GM18870 (cell line): ENCODE measurements around the gene IL24.

ENCODE experiments used
- ATAC-seq: cut with Tn5 transposase; IDR thresholded peaks from one replicate; pipeline ENCODE4 v1.9.1; 2021; ENCODE audit warnings: moderate library complexity; ENCODE audit not compliant: unreplicated experiment

The IL24 gene

GRCh38 chr1:206878456-206878855 is 18.8 kb upstream of the IL24 start:
- no peak for ATAC-seq

GRCh38 chr1:206880314-206880713 is 16.9 kb upstream of the IL24 start:
- no peak for ATAC-seq

GRCh38 chr1:206882555-206882954 is 14.7 kb upstream of the IL24 start:
- ATAC-seq: no peak

GRCh38 chr1:206883160-206883559 is 14.1 kb upstream of the IL24 start:
- no peak for ATAC-seq

- no peak for ATAC-seq
Measured at GRCh38 chr1:206883876-206884275, 13.4 kb upstream of the IL24 start.

- ATAC-seq: no peak
Measured at GRCh38 chr1:206885341-206886060, 11.7 kb upstream of the IL24 start.

GRCh38 chr1:206886831-206887230 is 10.4 kb upstream of the IL24 start:
- no peak for ATAC-seq

GRCh38 chr1:206887701-206888100 is 9.5 kb upstream of the IL24 start:
- no peak for ATAC-seq

- ATAC-seq: no peak
Measured at GRCh38 chr1:206890125-206891060, 6.8 kb upstream of the IL24 start.

GRCh38 chr1:206891412-206891811 is 5.8 kb upstream of the IL24 start:
- no peak for ATAC-seq

GRCh38 chr1:206892351-206892984 is 4.8 kb upstream of the IL24 start:
- ATAC-seq: no peak

GRCh38 chr1:206893380-206893779 is 3.9 kb upstream of the IL24 start:
- no peak for ATAC-seq

- no peak for ATAC-seq
Measured at GRCh38 chr1:206895325-206895724, 1.9 kb upstream of the IL24 start.

- no peak for ATAC-seq
Measured at GRCh38 chr1:206895837-206896242, 1.4 kb upstream of the IL24 start.

GRCh38 chr1:206896261-206896660 is 982 bp upstream of the IL24 start:
- no peak for ATAC-seq

GRCh38 chr1:206898089-206898914 is 1.1 kb downstream of the IL24 start:
- no peak for ATAC-seq

GRCh38 chr1:206898915-206899431 is 1.7 kb downstream of the IL24 start:
- ATAC-seq: no peak

- no peak for ATAC-seq
Measured at GRCh38 chr1:206899717-206900116, 2.5 kb downstream of the IL24 start.

- ATAC-seq: no peak
Measured at GRCh38 chr1:206900149-206900548, 2.9 kb downstream of the IL24 start.

- ATAC-seq: no peak
Measured at GRCh38 chr1:206901944-206902343, 4.7 kb downstream of the IL24 start.

- no peak for ATAC-seq
Measured at GRCh38 chr1:206902702-206903101, 5.5 kb downstream of the IL24 start.
